Endodermal cell (in vitro differentiated cells): ENCODE measurements around the gene FMO5. TPM values are rescaled to one million over a fixed set of nuclear protein-coding genes. Genes with fewer than 3 reads are reported as not detected.

ENCODE experiments used
- DNase-seq: peaks from one replicate; pipeline ENCODE4 v3.0.0-alpha.2; 2017
- H3K27ac ChIP-seq: 2 replicates; pipeline ENCODE4 v1.5.1; 2013; ENCODE audit warnings: mild to moderate bottlenecking, low read depth, low read length, moderate library complexity
- H3K27me3 ChIP-seq: 2 replicates; pipeline ENCODE4 v1.6.1; 2013; ENCODE audit warnings: mild to moderate bottlenecking, low read length, moderate library complexity; ENCODE audit not compliant: insufficient read depth, control insufficient read depth, poor library complexity, severe bottlenecking
- H3K36me3 ChIP-seq: 2 replicates; pipeline ENCODE4 v1.7.0; 2013; ENCODE audit warnings: mild to moderate bottlenecking, low read length, moderate library complexity; ENCODE audit not compliant: control insufficient read depth, insufficient read depth
- H3K4me1 ChIP-seq: one replicate; pipeline ENCODE4 v1.7.0; 2013; ENCODE audit warnings: low read length; ENCODE audit not compliant: control insufficient read depth, insufficient read depth
- H3K4me3 ChIP-seq: 2 replicates; pipeline ENCODE4 v1.5.1; 2013; ENCODE audit warnings: mild to moderate bottlenecking, low read length, moderate library complexity
- H3K9ac ChIP-seq: 2 replicates; pipeline ENCODE4 v1.6.1; 2013; ENCODE audit warnings: mild to moderate bottlenecking, low read length, moderate library complexity; ENCODE audit not compliant: poor library complexity, severe bottlenecking; ENCODE audit errors: extremely low read depth
- H3K9me3 ChIP-seq: 2 replicates; pipeline ENCODE4 v1.6.1; 2013; ENCODE audit warnings: mild to moderate bottlenecking, low read length, moderate library complexity; ENCODE audit not compliant: control insufficient read depth
- H3K27ac Mint-ChIP-seq: 2 replicates; pipeline ENCODE4 v1.8.0; 2020; ENCODE audit warnings: mixed read lengths
- H3K27me3 Mint-ChIP-seq: 2 replicates; pipeline ENCODE4 v1.8.0; 2021; ENCODE audit warnings: mild to moderate bottlenecking, mixed read lengths; ENCODE audit not compliant: insufficient read depth
- H3K36me3 Mint-ChIP-seq: 2 replicates; pipeline ENCODE4 v1.8.0; 2020; ENCODE audit warnings: low read depth, mixed read lengths
- H3K4me1 Mint-ChIP-seq: 2 replicates; pipeline ENCODE4 v1.8.0; 2020; ENCODE audit warnings: mixed read lengths
- H3K4me3 Mint-ChIP-seq: 2 replicates; pipeline ENCODE4 v1.8.0; 2020; ENCODE audit warnings: mild to moderate bottlenecking, moderate library complexity, mixed read lengths
- H3K9me3 Mint-ChIP-seq: 2 replicates; pipeline ENCODE4 v1.8.0; 2020; ENCODE audit warnings: mild to moderate bottlenecking, mixed read lengths
- CTCF ChIP-seq: fragments of 200-600 bp; sonication (generic); conservative IDR thresholded peaks from 2 replicates; pipeline ENCODE4 v1.5.0; 2021; ENCODE audit warnings: antibody characterized with exemption, mild to moderate bottlenecking
- WGBS, 2 experiments: methylation state at CpG; one replicate each; pipeline versions ENCODE4 v1.1.5 to v1.1.7; 2013; ENCODE audit warnings: missing lambda C conversion rate in 2 of 2, mixed read lengths in 1 of 2; ENCODE audit not compliant: insufficient coverage in 1 of 2, insufficient read length in 1 of 2; 5-methylcytosine and 5-hydroxymethylcytosine counted together
- total RNA-seq, 2 donors: library from RNA; stranded (reverse); fragmentation: NEBNext Ultra II Directional in 1 of 2; extraction: Animal tissue kit (Norgen Biotek cat#: 25700) in 1 of 2; gene quantifications; 2 replicates in 1 of 2; 3 replicates in 1 of 2; pipeline ENCODE4 v1.2.1, GENCODE V29; 2021

FMO5 gene
- total RNA-seq, 2 donors from 2014 or later, result 13.9 to 14.1 TPM

GRCh38 chr1:147168626-147169058, 56.5 kb downstream of the FMO5 start:
- Mint-ChIP-seq H3K4me1 (peaks cover 30% of the 10 kb centered on the region), H3K27me3 (no peaks in the 10 kb centered on the region), H3K9me3 (peaks cover 2% of the 10 kb centered on the region), H3K36me3 (peaks cover 45% of the 10 kb centered on the region), H3K4me3 (peak overlapping the region; percentile 92), H3K27ac (peak overlapping the region; percentile 55)
- 81 to 90% methylated on average over 1 to 2 of the region's 2 CpGs for WGBS, 2 experiments
- TF ChIP-seq CTCF, result no peak
- H3K9me3 ChIP-seq, result no peaks in the 10 kb centered on the region
- no peaks in the 10 kb centered on the region for H3K27me3 ChIP-seq
- peaks cover 46% of the 10 kb centered on the region for H3K36me3 ChIP-seq
- H3K4me1 ChIP-seq, result peaks cover 4% of the 10 kb centered on the region
- H3K4me3 ChIP-seq, result peak overlapping the region; percentile 99
- H3K9ac ChIP-seq, result no peak overlapping the region
- peak; percentile 48 for DNase-seq
- H3K27ac ChIP-seq, result no peak overlapping the region

GRCh38 chr1:147167365-147167764, 57.8 kb downstream of the FMO5 start:
- WGBS, 2 experiments, result 100% methylated on average over 1 of the region's 1 CpG; no CpG with 5 or more reads in 1 of the 2 experiments
- no peak overlapping the region for H3K4me3 Mint-ChIP-seq

GRCh38 chr1:147163019-147163418, 62.1 kb downstream of the FMO5 start:
- Mint-ChIP-seq H3K9me3 (no peaks in the 10 kb centered on the region), H3K4me3 (no peak overlapping the region), H3K27me3 (no peaks in the 10 kb centered on the region), H3K36me3 (peaks cover 88% of the 10 kb centered on the region), H3K4me1 (peaks cover 4% of the 10 kb centered on the region), H3K27ac (no peak overlapping the region)
- H3K4me1 ChIP-seq, result peaks cover 3% of the 10 kb centered on the region
- H3K36me3 ChIP-seq, result peaks cover 96% of the 10 kb centered on the region
- no peak overlapping the region for H3K9ac ChIP-seq
- H3K27me3 ChIP-seq, result no peaks in the 10 kb centered on the region
- 95 to 100% methylated on average over 1 of the region's 1 CpG for WGBS, 2 experiments
- DNase-seq, result no peak
- H3K27ac ChIP-seq, result no peak overlapping the region
- no peak for TF ChIP-seq CTCF
- no peak overlapping the region for H3K4me3 ChIP-seq
- H3K9me3 ChIP-seq, result no peaks in the 10 kb centered on the region

More at GRCh38 chr1:147167365-147167764, 57.8 kb downstream of the FMO5 start:
- Histone ChIP-seq H3K4me1 (peaks cover 4% of the 10 kb centered on the region), H3K9ac (no peak overlapping the region), H3K27me3 (no peaks in the 10 kb centered on the region), H3K27ac (no peak overlapping the region), H3K9me3 (no peaks in the 10 kb centered on the region), H3K4me3 (peak overlapping the region; percentile 99), H3K36me3 (peaks cover 59% of the 10 kb centered on the region)
- no peaks in the 10 kb centered on the region for H3K9me3 Mint-ChIP-seq
- H3K27ac Mint-ChIP-seq, result no peak overlapping the region
- DNase-seq, result no peak
- peaks cover 56% of the 10 kb centered on the region for H3K36me3 Mint-ChIP-seq
- H3K27me3 Mint-ChIP-seq, result no peaks in the 10 kb centered on the region
- TF ChIP-seq CTCF, result no peak
- peaks cover 25% of the 10 kb centered on the region for H3K4me1 Mint-ChIP-seq
